ENCODE results near the gene SPG7. TPM values are rescaled to one million over a fixed set of nuclear protein-coding genes. Genes with fewer than 3 reads are reported as not detected.

The SPG7 gene
- total RNA-seq, 1 experiment from 2014 or later: 119 TPM

GRCh38 chr16:89506791-89507191 lies 1.4 kb upstream of the SPG7 start:
- Histone ChIP-seq H3K27ac (ENCODE audit: insufficient read length, low read depth, low read length) (no peak overlapping the region), H3K79me1 (ENCODE audit: insufficient read depth, low read depth, low read length, poor library complexity, severe bottlenecking) (peaks cover 3% of the 10 kb centered on the region), H3K9ac (ENCODE audit: extremely low read depth, insufficient read length, low read length) (no peak overlapping the region), H3K27me3 (ENCODE audit: insufficient read depth, low read length) (no peaks in the 10 kb centered on the region), H3K23ac (ENCODE audit: insufficient read length, low read depth, low read length) (no peak overlapping the region), H3K23me2 (ENCODE audit: insufficient read length, low read depth, low read length, poor library complexity, severe bottlenecking) (peaks cover 6% of the 10 kb centered on the region), H2BK15ac (ENCODE audit: low read depth, low read length) (no peak overlapping the region), H3K4me2 (ENCODE audit: insufficient read depth, insufficient read length, low read length) (peak overlapping the region; percentile 54), H4K20me1 (ENCODE audit: control insufficient read depth, insufficient read depth, insufficient read length) (no peaks in the 10 kb centered on the region), H2BK12ac (ENCODE audit: insufficient read length, low read depth, low read length) (no peak overlapping the region), H2BK120ac (ENCODE audit: low read depth, low read length, poor library complexity, severe bottlenecking) (no peak overlapping the region), H4K5ac (ENCODE audit: insufficient read length, low read depth, low read length) (no peak overlapping the region), H2BK20ac (ENCODE audit: low read depth, low read length, poor library complexity, severe bottlenecking) (no peak overlapping the region), H4K8ac (replicated peaks; ENCODE audit: insufficient read length, low read depth, low read length) (no peak overlapping the region), H3K79me2 (ENCODE audit: insufficient read depth, low read length) (peaks cover 7% of the 10 kb centered on the region; the same call in 1 of the 2 replicates), H3K14ac (ENCODE audit: insufficient read depth, low read length) (no peak overlapping the region), H3K4ac (ENCODE audit: low read depth, low read length) (no peak overlapping the region), H3K4me1 (ENCODE audit: insufficient read depth, low read length) (no peaks in the 10 kb centered on the region), H4K91ac (ENCODE audit: insufficient read length, low read depth, low read length) (no peak overlapping the region), H3K56ac (ENCODE audit: insufficient read length, low read depth, low read length) (no peak overlapping the region), H3T11ph (ENCODE audit: low read length) (no peak overlapping the region), H3K18ac (ENCODE audit: insufficient read length, low read depth, low read length) (no peak overlapping the region), H2AFZ (ENCODE audit: low read length) (no peak overlapping the region), H2BK5ac (ENCODE audit: insufficient read length, low read length) (no peak overlapping the region), H2AK5ac (ENCODE audit: insufficient read length, low read length) (no peak overlapping the region), H3K9me3 (ENCODE audit: control insufficient read depth, low read depth, low read length) (no peaks in the 10 kb centered on the region)
- TF ChIP-seq CTCF (conservative IDR thresholded peaks at IDR 0.05): no peak
- peaks cover 4 to 7% of the 10 kb centered on the region in 2 experiments; a peak in 2 of 4 replicates for H3K4me1 Mint-ChIP-seq
- no CpG with 5 or more reads among the region's 15 CpGs for WGBS (ENCODE audit: extremely low coverage, insufficient read length, low lambda C conversion rate)
- H3K4me3 Mint-ChIP-seq: peak overlapping the region; percentile 78 to 88
- H3K27me3 Mint-ChIP-seq (ENCODE audit: low read depth): peaks cover 16% of the 10 kb centered on the region
- H3K27ac Mint-ChIP-seq: no peak overlapping the region
- H3K36me3 Mint-ChIP-seq (ENCODE audit: insufficient read depth in 1 of 3, low read depth in 3 of 3): peaks cover 10 to 14% (median 13%) of the 10 kb centered on the region in 3 experiments; a peak in 6 of 7 replicates
- H3K9me3 Mint-ChIP-seq: no peaks in the 10 kb centered on the region
- DNase-seq: no peak
